COLO668 (cell line): ENCODE data around the gene ATXN2.
"Not testable (repeated sequence)": the region's sequence is repeated elsewhere in the genome, so short reads cannot be mapped to it uniquely, and the experiment has no call there.

Experiments
- DNase-seq: peaks from one replicate; lab custom pipeline; 2025; ENCODE audit not compliant: unreplicated experiment; lab: John Stamatoyannopoulos, UW

The ATXN2 gene

GRCh38 chr12:111574797-111575443 lies 24.2 kb downstream of the ATXN2 start:
- DNase-seq: no peak

GRCh38 chr12:111573476-111573875 lies 25.6 kb downstream of the ATXN2 start:
- DNase-seq: no peak

- DNase-seq: no peak
Observed at GRCh38 chr12:111570084-111570961, 28.8 kb downstream of the ATXN2 start.

GRCh38 chr12:111569363-111570083 lies 29.6 kb downstream of the ATXN2 start:
- DNase-seq: no peak

- DNase-seq: not testable (repeated sequence)
Observed at GRCh38 chr12:111560844-111561243, 38.3 kb downstream of the ATXN2 start.

- DNase-seq: no peak
Observed at GRCh38 chr12:111558107-111558376, 41.1 kb downstream of the ATXN2 start.

GRCh38 chr12:111557271-111558106 lies 41.6 kb downstream of the ATXN2 start:
- DNase-seq: no peak

GRCh38 chr12:111556676-111557075 lies 42.4 kb downstream of the ATXN2 start:
- DNase-seq: no peak

GRCh38 chr12:111555313-111555712 lies 43.8 kb downstream of the ATXN2 start:
- DNase-seq: not testable (repeated sequence)

GRCh38 chr12:111546758-111547383 lies 52.2 kb downstream of the ATXN2 start:
- DNase-seq: no peak

GRCh38 chr12:111546171-111546570 lies 52.9 kb downstream of the ATXN2 start:
- no peak for DNase-seq

- DNase-seq: no peak
Observed at GRCh38 chr12:111544032-111544431, 55.1 kb downstream of the ATXN2 start.

- no peak for DNase-seq
Observed at GRCh38 chr12:111532751-111533150, 66.4 kb downstream of the ATXN2 start.

GRCh38 chr12:111529424-111530368 lies 69.4 kb downstream of the ATXN2 start:
- peak; percentile 38 for DNase-seq

GRCh38 chr12:111523587-111524167 lies 75.4 kb downstream of the ATXN2 start:
- DNase-seq: no peak

- no peak for DNase-seq
Observed at GRCh38 chr12:111521801-111522200, 77.3 kb downstream of the ATXN2 start.

- DNase-seq: no peak
Observed at GRCh38 chr12:111519937-111520336, 79.2 kb downstream of the ATXN2 start.

GRCh38 chr12:111519083-111519482 lies 80.0 kb downstream of the ATXN2 start:
- DNase-seq: no peak

GRCh38 chr12:111507719-111508118 lies 91.4 kb downstream of the ATXN2 start:
- not testable (repeated sequence) for DNase-seq
